ENCODE results near the gene GASK1B.

DNA sequence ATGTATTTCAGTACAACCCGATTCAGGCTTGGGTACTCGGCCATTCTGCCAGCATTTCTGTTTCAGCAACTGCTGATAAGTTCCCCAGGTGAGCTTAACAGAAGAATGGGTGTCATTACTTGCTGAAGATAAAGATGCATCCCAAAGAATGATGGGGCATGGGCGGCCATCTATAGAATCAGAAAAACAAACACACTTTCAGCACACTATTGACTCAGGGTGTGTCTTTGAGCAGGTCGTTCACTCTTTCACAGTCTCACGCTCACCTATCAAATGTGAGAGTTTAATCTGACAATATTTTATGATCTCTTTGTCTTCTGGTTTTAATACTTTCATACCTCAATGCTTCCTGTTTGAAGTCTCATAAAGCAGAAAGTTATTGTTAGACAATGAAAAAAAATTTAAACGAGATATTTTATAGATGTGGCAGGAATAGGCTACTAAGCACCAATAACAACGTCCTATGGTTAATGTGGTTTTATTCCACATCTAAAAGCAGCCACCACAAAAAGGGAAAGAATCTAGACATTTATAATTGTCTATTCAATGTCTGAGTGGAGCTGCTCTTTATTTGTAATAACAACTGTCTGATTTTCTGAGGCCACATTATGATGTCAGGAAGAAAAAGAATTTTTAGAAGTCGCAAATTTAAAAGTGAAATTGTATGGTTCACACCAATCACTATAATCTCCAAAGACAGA lies 17.0 kb downstream of the GASK1B start:
- TF ChIP-seq, protein P1, sequence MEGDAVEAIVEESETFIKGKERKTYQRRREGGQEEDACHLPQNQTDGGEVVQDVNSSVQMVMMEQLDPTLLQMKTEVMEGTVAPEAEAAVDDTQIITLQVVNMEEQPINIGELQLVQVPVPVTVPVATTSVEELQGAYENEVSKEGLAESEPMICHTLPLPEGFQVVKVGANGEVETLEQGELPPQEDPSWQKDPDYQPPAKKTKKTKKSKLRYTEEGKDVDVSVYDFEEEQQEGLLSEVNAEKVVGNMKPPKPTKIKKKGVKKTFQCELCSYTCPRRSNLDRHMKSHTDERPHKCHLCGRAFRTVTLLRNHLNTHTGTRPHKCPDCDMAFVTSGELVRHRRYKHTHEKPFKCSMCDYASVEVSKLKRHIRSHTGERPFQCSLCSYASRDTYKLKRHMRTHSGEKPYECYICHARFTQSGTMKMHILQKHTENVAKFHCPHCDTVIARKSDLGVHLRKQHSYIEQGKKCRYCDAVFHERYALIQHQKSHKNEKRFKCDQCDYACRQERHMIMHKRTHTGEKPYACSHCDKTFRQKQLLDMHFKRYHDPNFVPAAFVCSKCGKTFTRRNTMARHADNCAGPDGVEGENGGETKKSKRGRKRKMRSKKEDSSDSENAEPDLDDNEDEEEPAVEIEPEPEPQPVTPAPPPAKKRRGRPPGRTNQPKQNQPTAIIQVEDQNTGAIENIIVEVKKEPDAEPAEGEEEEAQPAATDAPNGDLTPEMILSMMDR (IDR thresholded peaks at IDR 0.05; ENCODE audit: insufficient read depth, low read length): no peak
- TF ChIP-seq GABPA (IDR thresholded peaks at IDR 0.05; ENCODE audit: low read depth) (no peak), POLR2AphosphoS5 (IDR thresholded peaks at IDR 0.05; ENCODE audit: low read depth) (no peak), SPI1 (IDR thresholded peaks at IDR 0.05; ENCODE audit: borderline replicate concordance, low read depth) (no peak)
- TF ChIP-seq, protein P2, sequence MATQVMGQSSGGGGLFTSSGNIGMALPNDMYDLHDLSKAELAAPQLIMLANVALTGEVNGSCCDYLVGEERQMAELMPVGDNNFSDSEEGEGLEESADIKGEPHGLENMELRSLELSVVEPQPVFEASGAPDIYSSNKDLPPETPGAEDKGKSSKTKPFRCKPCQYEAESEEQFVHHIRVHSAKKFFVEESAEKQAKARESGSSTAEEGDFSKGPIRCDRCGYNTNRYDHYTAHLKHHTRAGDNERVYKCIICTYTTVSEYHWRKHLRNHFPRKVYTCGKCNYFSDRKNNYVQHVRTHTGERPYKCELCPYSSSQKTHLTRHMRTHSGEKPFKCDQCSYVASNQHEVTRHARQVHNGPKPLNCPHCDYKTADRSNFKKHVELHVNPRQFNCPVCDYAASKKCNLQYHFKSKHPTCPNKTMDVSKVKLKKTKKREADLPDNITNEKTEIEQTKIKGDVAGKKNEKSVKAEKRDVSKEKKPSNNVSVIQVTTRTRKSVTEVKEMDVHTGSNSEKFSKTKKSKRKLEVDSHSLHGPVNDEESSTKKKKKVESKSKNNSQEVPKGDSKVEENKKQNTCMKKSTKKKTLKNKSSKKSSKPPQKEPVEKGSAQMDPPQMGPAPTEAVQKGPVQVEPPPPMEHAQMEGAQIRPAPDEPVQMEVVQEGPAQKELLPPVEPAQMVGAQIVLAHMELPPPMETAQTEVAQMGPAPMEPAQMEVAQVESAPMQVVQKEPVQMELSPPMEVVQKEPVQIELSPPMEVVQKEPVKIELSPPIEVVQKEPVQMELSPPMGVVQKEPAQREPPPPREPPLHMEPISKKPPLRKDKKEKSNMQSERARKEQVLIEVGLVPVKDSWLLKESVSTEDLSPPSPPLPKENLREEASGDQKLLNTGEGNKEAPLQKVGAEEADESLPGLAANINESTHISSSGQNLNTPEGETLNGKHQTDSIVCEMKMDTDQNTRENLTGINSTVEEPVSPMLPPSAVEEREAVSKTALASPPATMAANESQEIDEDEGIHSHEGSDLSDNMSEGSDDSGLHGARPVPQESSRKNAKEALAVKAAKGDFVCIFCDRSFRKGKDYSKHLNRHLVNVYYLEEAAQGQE (IDR thresholded peaks at IDR 0.05; ENCODE audit: insufficient replicate concordance, low read depth): no peak
